Measurements from ENCODE around the gene MYO1H.
"Not testable (repeated sequence)": the region's sequence is repeated elsewhere in the genome, so short reads cannot be mapped to it uniquely, and the experiment has no call there.

MYO1H gene

GRCh38 chr12:109352184-109352583 lies 4.5 kb downstream of the MYO1H start:
- no peak for DNase-seq

GRCh38 chr12:109356577-109356976 lies 8.9 kb downstream of the MYO1H start:
- no peak for DNase-seq

GRCh38 chr12:109357032-109357431 lies 9.3 kb downstream of the MYO1H start:
- no peak for DNase-seq

- DNase-seq = peak; percentile 72
Observed at GRCh38 chr12:109358154-109358869, 10.6 kb downstream of the MYO1H start.

GRCh38 chr12:109359131-109359690 lies 11.5 kb downstream of the MYO1H start:
- no peak for DNase-seq

GRCh38 chr12:109369831-109370230 lies 22.1 kb downstream of the MYO1H start:
- peak; percentile 29 for DNase-seq

- DNase-seq = no peak
Observed at GRCh38 chr12:109377139-109377685, 29.5 kb downstream of the MYO1H start.

GRCh38 chr12:109378569-109378968 lies 30.9 kb downstream of the MYO1H start:
- DNase-seq = no peak

GRCh38 chr12:109382031-109382430 lies 34.3 kb downstream of the MYO1H start:
- DNase-seq = no peak

- DNase-seq = no peak
Observed at GRCh38 chr12:109383240-109383639, 35.5 kb downstream of the MYO1H start.

- DNase-seq = peak; percentile 53
Observed at GRCh38 chr12:109385339-109386058, 37.8 kb downstream of the MYO1H start.

GRCh38 chr12:109386059-109386433 lies 38.3 kb downstream of the MYO1H start:
- DNase-seq = no peak

GRCh38 chr12:109387425-109388166 lies 39.9 kb downstream of the MYO1H start:
- DNase-seq = peak; percentile 28

GRCh38 chr12:109388167-109388563 lies 40.5 kb downstream of the MYO1H start:
- no peak for DNase-seq

- no peak for DNase-seq
Observed at GRCh38 chr12:109389146-109389545, 41.4 kb downstream of the MYO1H start.

GRCh38 chr12:109393437-109394345 lies 46.0 kb downstream of the MYO1H start:
- DNase-seq = peak; percentile 67

GRCh38 chr12:109394891-109395290 lies 47.2 kb downstream of the MYO1H start:
- no peak for DNase-seq

GRCh38 chr12:109404841-109405240 lies 57.1 kb downstream of the MYO1H start:
- not testable (repeated sequence) for DNase-seq

GRCh38 chr12:109406147-109406546 lies 58.4 kb downstream of the MYO1H start:
- not testable (repeated sequence) for DNase-seq

- no peak for DNase-seq
Observed at GRCh38 chr12:109418848-109419480, 71.3 kb downstream of the MYO1H start.

- DNase-seq = no peak
Observed at GRCh38 chr12:109421355-109422087, 73.8 kb downstream of the MYO1H start.
